HG02571 (cell line): ENCODE data around the gene GGA3.

ENCODE experiments used
- ATAC-seq: cut with Tn5 transposase; IDR thresholded peaks from one replicate; pipeline ENCODE4 v1.9.1; 2021; ENCODE audit warnings: mild to moderate bottlenecking, moderate library complexity; ENCODE audit not compliant: unreplicated experiment

The GGA3 gene

GRCh38 chr17:75250009-75250471 is 11.4 kb downstream of the GGA3 start:
- ATAC-seq = peak; percentile 85

GRCh38 chr17:75249564-75249963 is 11.8 kb downstream of the GGA3 start:
- ATAC-seq = no peak

GRCh38 chr17:75246404-75246803 is 15.0 kb downstream of the GGA3 start:
- no peak for ATAC-seq

GRCh38 chr17:75245011-75245410 is 16.4 kb downstream of the GGA3 start:
- no peak for ATAC-seq

- no peak for ATAC-seq
Measured at GRCh38 chr17:75244133-75244866, 17.1 kb downstream of the GGA3 start.

GRCh38 chr17:75242461-75243042 is 18.9 kb downstream of the GGA3 start:
- no peak for ATAC-seq

GRCh38 chr17:75241996-75242460 is 19.4 kb downstream of the GGA3 start:
- no peak for ATAC-seq

- ATAC-seq = no peak
Measured at GRCh38 chr17:75241502-75241901, 19.9 kb downstream of the GGA3 start.

GRCh38 chr17:75241143-75241430 is 20.3 kb downstream of the GGA3 start:
- ATAC-seq = no peak

- ATAC-seq = no peak
Measured at GRCh38 chr17:75240394-75241142, 20.8 kb downstream of the GGA3 start.

- ATAC-seq = no peak
Measured at GRCh38 chr17:75239778-75240393, 21.5 kb downstream of the GGA3 start.

- ATAC-seq = no peak
Measured at GRCh38 chr17:75239214-75239613, 22.2 kb downstream of the GGA3 start.

- no peak for ATAC-seq
Measured at GRCh38 chr17:75238684-75239191, 22.7 kb downstream of the GGA3 start.

GRCh38 chr17:75238020-75238580 is 23.3 kb downstream of the GGA3 start:
- no peak for ATAC-seq

- ATAC-seq = no peak
Measured at GRCh38 chr17:75237100-75238014, 24.0 kb downstream of the GGA3 start.

GRCh38 chr17:75232786-75233185 is 28.6 kb downstream of the GGA3 start:
- ATAC-seq = no peak

GRCh38 chr17:75231741-75232464 is 29.5 kb downstream of the GGA3 start:
- ATAC-seq = no peak

- ATAC-seq = no peak
Measured at GRCh38 chr17:75231071-75231470, 30.3 kb downstream of the GGA3 start.

GRCh38 chr17:75228847-75229246 is 32.6 kb downstream of the GGA3 start:
- no peak for ATAC-seq
